Transverse colon (tissue), 4 donors: ENCODE measurements around the gene UBE2E1. TPM values are rescaled to one million over a fixed set of nuclear protein-coding genes. Genes with fewer than 3 reads are reported as not detected.
A peak's percentile ranks its signal among the peaks of the same experiment; 100 is the strongest.

Source experiments
- DNase-seq: peaks from one replicate; pipeline ENCODE4 v3.0.0-alpha.2; 2019
- H3K27ac ChIP-seq, 4 donors: fragments of 200-600 bp; sonication (generic); 2 replicates each; pipeline ENCODE4 v1.5.1; 2016 to 2018; ENCODE audit warnings: inconsistent platforms in 4 of 4
- H3K27me3 ChIP-seq: fragments of 200-600 bp; sonication (generic); 2 replicates; pipeline ENCODE4 v1.5.1; 2017; ENCODE audit warnings: inconsistent platforms
- H3K36me3 ChIP-seq, 4 donors: fragments of 200-600 bp; sonication (generic); 2 replicates each; pipeline ENCODE4 v1.5.1; 2017 to 2019; ENCODE audit warnings: inconsistent platforms in 4 of 4
- H3K4me1 ChIP-seq, 4 donors: fragments of 200-600 bp; sonication (generic); 2 replicates each; pipeline ENCODE4 v1.5.1; 2017 to 2020; ENCODE audit warnings: inconsistent platforms in 4 of 4
- H3K4me3 ChIP-seq, 4 donors: fragments of 200-600 bp; sonication (generic); 1 replicate in 1 of 4; 2 replicates in 3 of 4; pipeline versions ENCODE4 v1.5.1 to v1.6.1; 2017 to 2019; ENCODE audit warnings: inconsistent platforms in 4 of 4
- H3K9me3 ChIP-seq, 2 donors: fragments of 200-600 bp; sonication (generic); 2 replicates each; pipeline ENCODE4 v1.5.1; 2017 to 2019; ENCODE audit warnings: inconsistent platforms in 2 of 2
- CTCF ChIP-seq, 5 experiments: fragments of 200-600 bp in 3 of 5; fragments of 450-650 bp in 2 of 5; sonication (generic) in 3 of 5; IDR thresholded peaks; 1 replicate in 2 of 5; 2 replicates in 3 of 5; pipeline ENCODE4 v1.5.1; 2016 to 2017; ENCODE audit warnings: antibody characterized with exemption in 5 of 5, inconsistent platforms in 3 of 5, mild to moderate bottlenecking in 2 of 5, moderate library complexity in 1 of 5
- EP300 ChIP-seq: sonication (generic); formaldehyde crosslinking; IDR thresholded peaks from one replicate; pipeline ENCODE4 v1.6.1; 2017; ENCODE audit warnings: antibody characterized with exemption, low read depth
- POLR2A ChIP-seq: fragments of 450-650 bp; IDR thresholded peaks from one replicate; pipeline ENCODE4 v1.6.1; 2016; ENCODE audit warnings: antibody characterized with exemption, mild to moderate bottlenecking, moderate library complexity
- POLR2AphosphoS5 ChIP-seq, 3 donors: sonication (generic); formaldehyde crosslinking; IDR thresholded peaks; one replicate each; pipeline ENCODE4 v1.6.1; 2016; ENCODE audit warnings: antibody characterized with exemption in 3 of 3
- WGBS, 2 donors: methylation state at CpG; one replicate each; pipeline ENCODE4 v1.1.5; 2018; ENCODE audit warnings: low coverage in 1 of 2; 5-methylcytosine and 5-hydroxymethylcytosine counted together
- in situ Hi-C, 4 donors: fragments of 200-750 bp; cut with MboI; loops; one replicate each; pipeline versions ENCODE4 v1.15.0 to v1.15.1; 2017; ENCODE audit warnings: low sequenced_read_pairs in 3 of 4, low pct_ligation_motif_present in 1 of 4, low pct_unique_long_range_greater_than_20kb in 1 of 4
- intact Hi-C: fragments of 100-400 bp; cut with DNase I; formaldehyde crosslinking; loops from one replicate; pipeline ENCODE4 v1.15.1; 2023; ENCODE audit warnings: low total_unique reads
- total RNA-seq, 4 donors: library from RNA; depleted of rRNA; stranded (reverse); fragments of >200 nt; gene quantifications; one replicate each; pipeline ENCODE4 v1.1.0, GENCODE V29; 2016

The UBE2E1 gene
- total RNA-seq, 4 donors from 2014 or later: 62.0 to 109 (median 76.9) TPM

GRCh38 chr3:23804441-23805209 is 1.1 kb upstream of the UBE2E1 start:
- peak overlapping the region in 3 of 4 donors; percentile 86 to 89 (median 88) for H3K27ac ChIP-seq
- in situ Hi-C loops (no loop called here), intact Hi-C loops (no loop called here)
- peaks cover 17 to 41% (median 24%) of the 10 kb centered on the region in 4 donors for H3K4me1 ChIP-seq
- no peaks in the 10 kb centered on the region for H3K9me3 ChIP-seq
- peak; percentile 55 for DNase-seq
- 54 to 67% methylated on average over 8 of the region's 8 CpGs for WGBS, 2 donors
- H3K4me3 ChIP-seq: no peak overlapping the region
- no peaks in the 10 kb centered on the region for H3K36me3 ChIP-seq
- TF ChIP-seq CTCF (IDR thresholded peaks at IDR 0.05): no peak
- TF ChIP-seq POLR2AphosphoS5 (IDR thresholded peaks at IDR 0.05): peak in 2 of 3 donors; percentile 22 to 61
- H3K27me3 ChIP-seq: no peaks in the 10 kb centered on the region

- Histone ChIP-seq H3K4me1 (peaks cover 17 to 47% (median 29%) of the 10 kb centered on the region in 4 donors), H3K27me3 (no peaks in the 10 kb centered on the region), H3K36me3 (no peaks in the 10 kb centered on the region), H3K27ac (peak overlapping the region; percentile 86 to 95 (median 88)), H3K4me3 (peak overlapping the region in 3 of 4 donors; percentile 89 to 98 (median 97)), H3K9me3 (no peaks in the 10 kb centered on the region)
- intact Hi-C loops (no loop called here), in situ Hi-C loops (no loop called here)
- TF ChIP-seq POLR2A: no peak
- no peak for TF ChIP-seq EP300
- TF ChIP-seq CTCF (IDR thresholded peaks at IDR 0.05): no peak
- no peak for TF ChIP-seq POLR2AphosphoS5 (IDR thresholded peaks at IDR 0.05)
- no peak for DNase-seq
- WGBS, 2 donors: 34 to 42% methylated on average over 4 to 7 of the region's 7 CpGs
These were observed 534 bp upstream of the UBE2E1 start for GRCh38 chr3:23805210-23805632.

- peak overlapping the region; percentile 89 to 98 (median 97) for H3K4me3 ChIP-seq
- peak overlapping the region; percentile 86 to 95 (median 88) for H3K27ac ChIP-seq
- intact Hi-C loops (no loop called here), in situ Hi-C loops (no loop called here)
- TF ChIP-seq CTCF (IDR thresholded peaks at IDR 0.05) (no peak), POLR2AphosphoS5 (IDR thresholded peaks at IDR 0.05) (no peak), EP300 (no peak)
- peaks cover 17 to 55% (median 35%) of the 10 kb centered on the region in 4 donors for H3K4me1 ChIP-seq
- WGBS, 2 donors: 0 to 1% methylated on average over 4 to 46 of the region's 71 CpGs
- H3K36me3 ChIP-seq: no peaks in the 10 kb centered on the region
- H3K9me3 ChIP-seq: no peaks in the 10 kb centered on the region
- DNase-seq: peak; percentile 24
- no peaks in the 10 kb centered on the region for H3K27me3 ChIP-seq
These were observed 1.0 kb downstream of the UBE2E1 start for GRCh38 chr3:23806534-23807423.

DNA sequence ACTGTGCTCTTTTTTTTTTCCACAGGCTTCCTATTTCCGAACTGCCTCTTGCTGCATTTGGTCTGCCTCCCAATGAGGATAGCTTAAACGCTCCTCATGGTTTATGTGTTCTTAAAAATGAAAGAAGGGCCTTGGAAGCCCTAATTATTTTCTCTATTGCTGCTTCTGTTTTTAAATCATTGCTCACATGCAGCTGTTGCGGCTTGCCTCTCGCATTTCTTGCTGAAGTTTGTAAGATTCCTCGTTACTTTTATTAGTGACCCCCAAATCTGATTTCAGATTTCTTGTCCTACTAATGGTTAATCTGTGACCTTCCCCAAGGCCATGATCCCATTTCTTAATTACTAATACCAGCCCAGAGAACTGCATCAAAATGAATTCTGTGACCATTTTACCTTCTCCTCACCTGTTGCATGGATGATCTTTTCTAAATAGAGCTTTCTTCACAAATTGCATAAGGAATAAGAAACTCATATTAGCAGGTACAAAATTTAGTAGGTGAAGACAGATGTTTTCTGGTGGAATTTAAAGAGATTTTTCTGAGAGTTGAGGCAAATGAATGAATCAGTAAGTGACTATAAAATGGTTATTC is 1.8 kb downstream of the UBE2E1 start:
- in situ Hi-C loops (no loop called here), intact Hi-C loops (no loop called here)
- peak overlapping the region; percentile 86 to 95 (median 88) for H3K27ac ChIP-seq
- peaks cover 17 to 61% (median 38%) of the 10 kb centered on the region in 4 donors for H3K4me1 ChIP-seq
- H3K27me3 ChIP-seq: no peaks in the 10 kb centered on the region
- DNase-seq: no peak
- H3K9me3 ChIP-seq: no peaks in the 10 kb centered on the region
- TF ChIP-seq EP300: no peak
- TF ChIP-seq POLR2A: no peak
- no peak for TF ChIP-seq CTCF (IDR thresholded peaks at IDR 0.05)
- peak in 1 of 3 donors; percentile 20 for TF ChIP-seq POLR2AphosphoS5 (IDR thresholded peaks at IDR 0.05)
- no peaks in the 10 kb centered on the region for H3K36me3 ChIP-seq
- peak overlapping the region; percentile 89 to 98 (median 97) for H3K4me3 ChIP-seq
- 35 to 38% methylated on average over 5 of the region's 5 CpGs for WGBS, 2 donors
